GM19395 (cell line): ENCODE data around the gene DOCK3.

Experiments
- ATAC-seq: cut with Tn5 transposase; IDR thresholded peaks from one replicate; pipeline ENCODE4 v1.9.1; 2021; ENCODE audit warnings: mild to moderate bottlenecking, moderate library complexity; ENCODE audit not compliant: unreplicated experiment

DOCK3 gene, protein sequence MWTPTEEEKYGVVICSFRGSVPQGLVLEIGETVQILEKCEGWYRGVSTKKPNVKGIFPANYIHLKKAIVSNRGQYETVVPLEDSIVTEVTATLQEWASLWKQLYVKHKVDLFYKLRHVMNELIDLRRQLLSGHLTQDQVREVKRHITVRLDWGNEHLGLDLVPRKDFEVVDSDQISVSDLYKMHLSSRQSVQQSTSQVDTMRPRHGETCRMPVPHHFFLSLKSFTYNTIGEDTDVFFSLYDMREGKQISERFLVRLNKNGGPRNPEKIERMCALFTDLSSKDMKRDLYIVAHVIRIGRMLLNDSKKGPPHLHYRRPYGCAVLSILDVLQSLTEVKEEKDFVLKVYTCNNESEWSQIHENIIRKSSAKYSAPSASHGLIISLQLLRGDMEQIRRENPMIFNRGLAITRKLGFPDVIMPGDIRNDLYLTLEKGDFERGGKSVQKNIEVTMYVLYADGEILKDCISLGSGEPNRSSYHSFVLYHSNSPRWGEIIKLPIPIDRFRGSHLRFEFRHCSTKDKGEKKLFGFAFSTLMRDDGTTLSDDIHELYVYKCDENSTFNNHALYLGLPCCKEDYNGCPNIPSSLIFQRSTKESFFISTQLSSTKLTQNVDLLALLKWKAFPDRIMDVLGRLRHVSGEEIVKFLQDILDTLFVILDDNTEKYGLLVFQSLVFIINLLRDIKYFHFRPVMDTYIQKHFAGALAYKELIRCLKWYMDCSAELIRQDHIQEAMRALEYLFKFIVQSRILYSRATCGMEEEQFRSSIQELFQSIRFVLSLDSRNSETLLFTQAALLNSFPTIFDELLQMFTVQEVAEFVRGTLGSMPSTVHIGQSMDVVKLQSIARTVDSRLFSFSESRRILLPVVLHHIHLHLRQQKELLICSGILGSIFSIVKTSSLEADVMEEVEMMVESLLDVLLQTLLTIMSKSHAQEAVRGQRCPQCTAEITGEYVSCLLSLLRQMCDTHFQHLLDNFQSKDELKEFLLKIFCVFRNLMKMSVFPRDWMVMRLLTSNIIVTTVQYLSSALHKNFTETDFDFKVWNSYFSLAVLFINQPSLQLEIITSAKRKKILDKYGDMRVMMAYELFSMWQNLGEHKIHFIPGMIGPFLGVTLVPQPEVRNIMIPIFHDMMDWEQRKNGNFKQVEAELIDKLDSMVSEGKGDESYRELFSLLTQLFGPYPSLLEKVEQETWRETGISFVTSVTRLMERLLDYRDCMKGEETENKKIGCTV (N-terminal part only)

DNA sequence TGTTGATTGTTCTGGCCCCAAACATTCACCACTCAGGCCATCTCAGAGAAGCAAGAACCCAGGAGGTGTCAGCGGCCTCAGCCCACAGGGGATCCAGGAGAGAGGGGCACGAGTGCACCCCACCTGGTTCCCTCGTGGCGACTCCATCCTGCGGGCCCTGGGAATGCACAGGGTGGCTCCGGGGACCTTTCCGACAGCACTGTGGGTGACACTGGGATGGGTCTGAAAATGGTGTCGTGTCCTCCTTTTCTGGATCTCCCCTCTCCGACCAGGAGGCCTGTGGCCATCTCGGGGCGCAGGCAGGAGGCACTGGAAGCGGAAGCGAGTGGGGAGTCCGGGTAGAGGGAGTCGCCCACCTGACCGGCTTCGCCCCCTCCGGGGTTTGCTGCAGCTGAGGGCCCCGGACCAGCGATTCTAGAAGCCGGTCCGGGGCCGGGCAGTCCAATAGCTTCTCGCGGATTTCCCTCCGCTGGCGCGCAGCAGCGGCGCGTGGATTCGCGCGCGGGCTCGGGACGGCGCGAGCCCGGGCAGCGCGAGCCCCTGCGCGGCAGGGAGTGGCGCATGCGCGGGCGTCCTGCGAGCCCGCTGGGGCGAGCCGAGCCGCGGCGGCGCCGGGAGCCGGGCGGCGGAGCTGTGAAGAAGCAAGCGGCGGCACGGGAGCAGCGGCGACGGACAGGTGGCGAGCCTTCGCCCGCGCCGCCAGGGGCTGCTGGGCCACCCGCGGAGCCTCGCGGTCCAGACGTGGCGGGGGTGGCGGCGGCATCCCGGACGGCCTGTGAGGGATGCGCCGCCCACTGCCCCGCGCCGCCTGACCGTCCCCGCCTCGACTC is at the start of gene DOCK3:
Gene DOCK3 (plus strand): TSS at position 579 of the 830 bp plus-strand sequence. CDS start 337 bp downstream, outside the sequence.
- ATAC-seq: no peak

DNA sequence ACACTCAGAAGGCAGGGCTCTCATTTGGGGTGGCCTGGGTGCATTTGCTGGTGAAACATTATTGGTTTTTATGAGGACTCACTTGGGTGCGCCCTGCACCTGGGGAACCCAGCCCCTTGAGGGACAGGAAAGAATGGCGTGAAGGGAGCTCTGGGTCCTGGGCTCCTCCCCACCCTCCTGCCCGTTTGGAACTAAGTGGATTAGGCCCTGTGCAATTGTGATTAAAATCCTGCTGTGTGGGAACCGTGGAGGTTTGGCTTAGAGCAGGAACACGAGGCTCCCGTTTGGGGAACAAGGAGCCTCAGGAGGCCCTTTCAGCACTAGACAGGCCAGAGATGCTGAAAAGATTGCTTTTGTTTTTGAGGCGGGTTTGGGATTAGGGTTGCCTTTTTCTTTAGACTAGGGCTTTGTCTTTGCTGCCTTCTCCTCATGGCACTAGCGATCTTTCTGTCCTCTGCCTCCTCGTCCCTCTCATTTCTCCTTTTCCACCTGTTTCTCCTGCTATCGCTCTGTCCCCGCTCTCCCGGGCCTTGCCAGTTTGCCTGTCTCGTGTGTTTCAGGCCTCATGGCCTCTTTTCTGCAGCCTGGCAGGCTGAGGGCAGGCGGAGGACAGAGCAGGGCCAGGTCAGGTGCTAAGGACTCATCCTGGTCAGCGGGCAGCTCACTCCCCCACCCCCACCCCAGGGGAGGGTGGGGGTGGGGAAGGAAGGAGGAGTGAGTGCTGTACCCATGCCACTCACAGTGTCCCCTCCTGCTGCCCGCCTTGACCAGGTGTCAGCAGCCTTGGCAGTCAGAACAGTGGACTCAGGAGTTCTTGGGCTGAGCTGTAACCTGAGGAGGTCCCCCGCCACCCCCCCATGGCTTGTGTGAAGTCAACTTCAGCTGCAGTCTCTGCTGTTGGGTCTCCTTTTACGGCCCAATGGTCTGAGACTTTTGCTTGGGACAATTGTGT is 49.2 kb upstream of the DOCK3 start:
- ATAC-seq: no peak

DNA sequence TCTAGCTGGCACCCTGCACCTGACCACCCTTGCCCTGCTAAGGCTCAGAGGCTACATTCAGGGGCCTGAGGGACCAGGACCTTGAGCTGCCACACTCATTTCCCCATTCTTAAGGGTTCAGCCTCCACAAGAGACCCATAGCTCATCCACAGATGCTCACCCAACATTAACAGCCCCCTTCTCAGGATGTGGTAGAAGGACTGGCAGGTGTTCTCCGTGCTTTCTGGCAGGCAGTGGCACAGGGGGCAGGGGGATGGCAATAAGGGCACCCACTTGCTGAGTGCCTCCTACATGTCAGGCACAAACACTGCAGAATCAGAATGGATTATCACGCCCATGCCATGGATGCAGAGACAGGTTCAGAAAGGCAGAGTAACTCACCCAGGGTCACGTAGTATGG is 48.3 kb upstream of the DOCK3 start:
- no peak for ATAC-seq

DNA sequence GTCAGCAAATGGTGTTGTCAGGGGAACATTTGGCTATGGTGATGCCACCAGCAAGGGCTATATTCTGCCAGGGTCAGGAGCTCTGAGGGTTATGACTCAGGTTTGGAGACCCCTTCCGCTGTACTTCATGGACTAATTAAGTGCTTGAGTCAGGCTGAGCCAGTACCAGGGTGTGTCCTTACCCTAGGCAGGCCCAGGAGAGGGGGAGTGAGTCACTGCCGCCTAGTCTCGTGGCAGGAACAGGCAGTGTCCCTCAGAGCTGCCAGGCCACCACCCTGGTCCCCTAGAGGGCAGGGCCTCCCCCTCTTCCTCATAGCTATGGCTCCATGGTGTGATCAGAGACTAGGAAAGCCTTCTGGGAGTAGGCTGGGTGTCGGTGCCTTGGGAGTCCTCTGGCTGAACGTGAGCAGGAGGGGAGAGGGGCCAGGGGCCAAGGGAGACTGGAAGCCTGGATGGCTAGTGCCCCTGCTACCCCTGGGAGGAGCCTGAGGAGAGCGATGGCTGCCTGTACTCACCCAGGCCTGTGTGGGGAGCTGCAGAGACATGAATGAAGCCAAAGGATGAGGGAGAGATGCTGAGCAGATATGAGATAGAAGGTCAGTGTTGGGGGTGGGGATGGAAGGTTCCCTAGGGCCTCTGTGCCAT is 47.2 kb upstream of the DOCK3 start:
- no peak for ATAC-seq

DNA sequence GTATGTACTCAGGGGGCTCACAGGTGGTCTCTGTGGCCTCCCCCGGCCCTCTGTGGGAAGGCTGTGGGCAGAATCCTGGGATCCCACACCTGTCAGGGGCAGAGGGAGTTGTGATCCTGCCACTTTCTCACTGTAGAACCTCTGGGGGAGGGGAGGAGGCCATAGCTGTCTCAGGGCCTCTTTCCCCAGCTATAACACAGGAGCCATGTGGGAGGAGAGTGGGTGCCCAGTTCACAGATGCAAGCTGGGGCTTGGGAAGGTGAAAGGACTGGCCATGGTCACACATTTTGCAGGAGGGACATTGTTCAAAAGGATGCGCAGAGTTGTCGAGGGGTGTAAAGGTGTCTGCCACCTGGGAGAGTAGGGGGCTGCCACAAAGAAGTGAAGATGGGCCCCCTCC is 46.1 kb upstream of the DOCK3 start:
- no peak for ATAC-seq

DNA sequence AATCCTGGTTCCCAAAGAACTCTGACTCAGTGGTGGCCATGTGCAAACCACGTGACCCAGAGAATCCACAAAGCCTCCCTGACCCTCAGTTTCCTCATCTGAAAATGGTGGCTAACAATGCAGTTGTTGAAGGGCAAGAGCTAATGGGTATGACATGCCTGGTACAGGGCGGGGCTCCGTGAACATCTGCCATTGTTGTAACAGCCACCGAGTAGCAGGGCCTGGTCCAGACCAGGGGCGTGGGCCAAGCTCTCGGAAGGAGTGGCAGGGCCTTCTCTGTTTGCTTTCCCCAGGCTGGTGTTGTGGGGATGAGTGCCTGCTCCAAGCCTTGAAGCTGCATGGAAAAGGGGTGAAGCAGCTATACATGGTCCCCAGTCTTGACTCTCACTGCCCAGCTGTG is 44.3 kb upstream of the DOCK3 start:
- no peak for ATAC-seq

DNA sequence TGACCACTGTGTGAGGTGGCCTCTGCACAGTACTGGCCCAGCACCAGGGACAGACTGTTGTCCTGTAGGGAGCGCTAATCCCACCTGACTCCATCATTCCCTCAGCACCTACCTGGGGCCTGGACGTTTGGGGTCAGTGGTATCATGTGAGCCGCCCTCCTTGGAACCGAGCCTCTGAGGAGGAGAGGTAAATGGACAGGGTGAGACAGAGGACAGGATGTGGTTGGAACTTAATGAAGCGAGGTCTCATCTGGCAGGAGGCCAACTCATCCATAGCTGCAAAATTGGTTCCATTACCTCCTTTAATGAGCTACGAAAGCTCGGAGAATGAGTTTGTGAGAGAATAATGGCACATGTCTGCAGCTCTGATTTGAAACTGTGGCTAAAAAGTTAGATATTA is 43.9 kb upstream of the DOCK3 start:
- no peak for ATAC-seq

DNA sequence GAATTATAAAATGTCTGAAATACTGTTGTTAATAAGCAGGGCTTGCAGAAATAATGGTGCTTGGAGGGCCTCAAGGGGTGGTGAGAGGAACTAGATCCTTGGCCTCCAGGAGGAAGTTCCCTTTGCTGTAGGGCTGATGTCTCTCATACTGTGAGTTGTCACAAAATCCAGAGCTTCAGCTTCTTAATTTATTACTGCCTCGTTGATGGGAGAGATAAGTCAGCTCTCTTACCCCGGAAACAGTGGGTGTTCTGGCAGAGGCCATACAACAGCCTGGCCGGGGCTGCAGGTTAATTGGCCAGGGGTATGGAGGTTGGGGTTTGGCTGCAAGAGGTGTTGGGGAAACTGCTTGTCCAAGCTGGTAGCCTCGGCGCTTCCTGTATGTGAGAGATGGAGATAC is 42.3 kb upstream of the DOCK3 start:
- no peak for ATAC-seq

DNA sequence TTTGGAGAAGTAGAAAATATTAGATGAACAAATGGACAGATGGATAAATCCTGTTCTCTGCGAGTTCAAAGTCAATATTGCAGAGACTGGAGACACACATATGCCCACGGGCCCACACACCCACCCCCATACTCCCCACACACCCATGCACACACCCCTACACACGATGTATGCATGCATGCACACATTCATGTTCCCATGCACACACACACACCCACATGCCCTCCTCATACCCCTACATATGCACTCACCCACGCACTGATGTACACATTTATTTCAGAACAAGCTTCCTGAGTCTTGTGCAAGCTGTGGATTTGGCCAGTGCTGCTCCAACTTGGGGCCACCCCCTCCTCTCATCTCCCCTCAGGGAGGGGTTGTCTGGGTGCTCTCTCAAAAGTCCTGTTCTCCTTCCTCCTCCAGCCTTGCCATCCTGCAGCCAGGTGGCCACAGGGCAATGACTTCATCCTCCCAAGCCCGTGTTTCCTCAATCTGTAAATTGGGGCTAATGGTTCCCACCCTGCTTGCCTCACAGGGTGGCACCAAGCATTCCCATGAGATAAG is 41.4 kb upstream of the DOCK3 start:
- ATAC-seq: no peak

DNA sequence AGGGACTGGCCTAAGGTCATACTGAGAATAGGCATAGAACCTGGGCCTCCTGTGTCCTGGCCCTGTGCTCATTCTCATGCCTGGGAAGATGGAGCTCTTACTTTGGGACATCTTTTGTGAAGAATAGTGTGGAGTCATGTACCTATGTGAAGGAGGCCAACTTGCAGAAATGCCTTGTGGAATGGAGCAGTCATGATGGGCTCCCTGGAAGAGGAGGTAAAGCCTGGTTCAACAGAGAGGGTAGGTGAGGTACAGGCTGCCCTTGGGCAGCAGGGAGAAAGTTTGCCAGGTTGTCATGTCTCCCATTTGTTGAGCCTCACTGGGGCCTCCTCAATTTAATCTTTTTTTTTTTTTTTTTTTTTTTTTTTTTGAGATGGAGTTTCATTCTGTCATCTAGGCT is 39.7 kb upstream of the DOCK3 start:
- ATAC-seq: no peak

DNA sequence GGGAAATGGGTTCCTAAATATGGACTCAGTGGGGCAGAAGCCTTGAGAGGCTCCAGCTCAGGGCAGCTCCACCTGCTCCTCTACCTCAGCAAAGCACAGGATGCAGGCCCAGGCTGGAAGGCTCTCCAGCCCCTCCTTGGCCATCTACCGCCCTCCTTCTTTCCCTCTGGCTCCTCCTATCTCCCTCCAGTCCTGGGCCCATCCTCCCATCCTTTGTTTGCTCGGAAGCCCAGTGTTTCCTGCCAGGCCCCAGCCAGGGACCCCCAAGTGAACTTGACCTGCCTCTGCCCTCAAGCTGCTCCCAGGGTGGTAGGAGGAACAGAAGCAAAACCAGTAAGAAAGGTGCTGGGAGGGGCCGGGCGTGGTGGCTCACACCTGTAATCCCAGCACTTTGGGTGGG is 37.7 kb upstream of the DOCK3 start:
- no peak for ATAC-seq

DNA sequence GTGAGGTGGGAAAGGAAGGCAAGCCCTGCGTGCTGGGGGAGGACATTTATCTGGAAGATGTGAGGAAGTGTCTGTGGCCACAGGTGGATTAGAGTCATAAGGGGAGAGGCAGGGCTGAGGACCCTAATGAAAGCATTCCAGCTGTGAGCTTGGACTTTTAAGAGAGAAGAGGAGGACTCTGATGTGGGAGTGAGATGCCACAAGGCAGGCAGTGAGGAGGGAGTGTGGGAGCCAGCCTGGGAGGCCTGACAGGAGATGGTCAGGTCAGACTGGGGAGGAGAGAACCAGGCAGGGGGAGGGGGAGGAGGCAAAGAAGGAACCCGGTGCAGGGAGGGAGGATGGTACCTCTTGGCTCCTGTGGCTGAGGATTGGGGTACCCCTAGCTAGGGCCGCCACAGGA is 36.8 kb upstream of the DOCK3 start:
- ATAC-seq: no peak

DNA sequence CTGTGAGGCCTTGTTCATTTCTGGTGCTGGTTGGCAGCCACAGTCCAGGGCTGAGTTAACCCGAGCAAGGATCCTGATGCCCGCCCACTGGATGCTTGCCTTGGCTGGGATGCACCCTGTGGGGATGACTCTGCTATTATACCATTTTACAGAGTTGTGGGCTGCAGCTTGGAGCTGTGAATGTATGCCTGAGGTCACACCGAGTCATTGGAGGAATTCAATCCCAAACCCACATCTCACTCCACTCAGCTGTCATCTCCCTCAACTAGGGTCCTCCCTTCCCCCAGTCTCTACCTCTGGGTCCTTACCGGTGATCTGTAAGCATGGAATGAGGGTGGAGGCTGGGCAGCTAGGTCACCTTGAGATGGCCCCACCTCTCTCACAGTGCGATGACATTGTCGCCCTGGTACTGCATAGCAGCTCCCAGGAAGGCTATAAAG is 35.7 kb upstream of the DOCK3 start:
- no peak for ATAC-seq

DNA sequence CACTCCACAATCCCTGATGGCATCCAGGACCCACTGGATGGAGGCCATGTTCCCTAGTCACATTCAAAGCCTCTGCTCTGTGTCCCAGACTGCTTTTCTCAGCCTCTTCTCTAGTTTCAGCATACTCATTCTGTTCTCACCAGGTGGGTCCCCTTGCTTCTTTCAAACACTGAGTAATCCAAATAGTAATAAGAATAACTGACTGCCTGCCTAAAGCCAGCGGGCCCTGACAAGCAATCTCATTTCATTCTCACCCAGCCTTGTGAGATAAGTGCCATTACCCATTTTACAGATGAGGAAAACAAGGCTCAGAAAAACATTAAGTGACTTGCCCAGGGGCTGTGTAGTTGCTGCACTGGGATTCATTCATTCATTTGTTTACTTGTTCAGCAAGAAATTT is 32.3 kb upstream of the DOCK3 start:
- no peak for ATAC-seq

DNA sequence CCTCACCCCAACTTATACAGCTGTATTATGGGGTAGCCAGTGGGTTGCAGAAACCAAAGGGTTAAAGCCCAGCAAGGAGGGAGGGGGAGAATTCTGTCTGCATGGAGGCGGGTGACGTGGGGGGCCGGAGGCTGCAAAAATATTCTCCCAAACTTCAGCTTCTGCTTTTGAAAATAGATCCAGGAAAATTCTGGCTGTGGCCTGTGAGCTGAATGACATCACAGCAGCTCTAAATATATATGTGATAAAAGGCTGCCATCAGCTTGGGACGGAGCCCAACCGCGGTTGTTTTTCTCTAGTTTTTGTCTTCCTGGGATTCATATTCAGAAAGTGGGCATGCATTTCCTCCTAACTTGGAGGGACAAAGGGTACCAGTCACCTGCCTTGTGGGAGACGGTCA is 30.2 kb upstream of the DOCK3 start:
- no peak for ATAC-seq

DNA sequence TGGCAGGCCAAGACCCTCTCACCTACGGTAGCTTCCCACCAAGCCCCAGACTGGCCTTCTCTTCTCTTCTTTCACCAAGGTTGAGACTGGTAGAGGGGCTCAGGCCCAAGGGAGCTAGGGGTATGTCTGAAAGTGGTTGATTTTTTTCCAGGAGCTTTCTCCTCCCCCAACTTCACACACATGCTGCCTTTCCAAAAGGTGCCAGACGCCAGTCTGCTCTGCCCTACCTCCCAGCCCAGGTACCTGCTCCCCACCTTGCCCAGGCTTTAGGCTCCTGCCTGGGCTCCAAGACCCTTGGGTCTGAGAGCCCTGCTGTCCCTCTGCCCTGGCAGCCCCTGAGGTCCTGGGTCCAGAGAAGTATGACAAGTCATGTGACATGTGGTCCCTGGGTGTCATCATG is 29.3 kb upstream of the DOCK3 start:
- ATAC-seq: no peak

DNA sequence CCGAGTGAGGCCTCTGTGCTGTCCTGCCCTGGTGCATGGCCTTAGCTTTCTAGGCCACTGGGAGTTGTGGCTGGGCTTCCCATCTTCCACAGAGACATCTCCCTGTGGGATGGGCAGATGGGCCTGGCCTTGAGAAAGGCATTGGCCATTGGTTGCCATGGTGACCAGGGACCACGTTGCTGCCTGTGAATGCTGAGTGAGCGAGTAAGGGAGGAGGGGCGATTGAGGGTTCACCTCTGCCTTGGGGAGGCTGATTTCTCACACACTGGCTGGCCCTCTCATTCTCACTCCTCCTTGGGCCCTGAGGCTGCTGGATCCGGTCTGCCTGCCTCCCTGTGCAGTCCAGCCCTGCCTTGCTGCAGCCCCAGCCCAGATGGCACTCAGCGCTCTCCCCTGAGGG is 26.4 kb upstream of the DOCK3 start:
- ATAC-seq: no peak

DNA sequence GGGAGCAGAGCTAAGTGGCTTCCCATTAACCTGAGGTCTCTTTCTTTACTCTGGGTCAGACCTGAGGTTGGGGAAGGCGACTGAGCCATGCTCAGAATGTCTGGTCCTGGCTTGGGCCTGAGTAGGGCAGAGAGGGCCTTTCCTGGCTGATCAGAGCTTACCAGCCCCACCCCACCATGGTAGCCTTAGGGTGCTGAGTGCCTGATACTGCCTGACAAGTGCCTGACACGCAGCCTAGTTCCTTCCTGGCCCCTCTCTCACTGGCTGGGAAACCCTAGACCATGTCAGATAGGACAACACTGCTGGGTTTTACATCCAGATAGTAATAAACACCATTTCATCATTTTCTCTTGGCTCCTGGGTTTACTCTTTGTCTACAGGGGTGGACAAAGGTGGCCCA is 25.8 kb upstream of the DOCK3 start:
- ATAC-seq: no peak
